GM12892 (cell line): Measurements from ENCODE around the gene LRIF1. TPM values are rescaled to one million over a fixed set of nuclear protein-coding genes. Genes with fewer than 3 reads are reported as not detected.
"Not testable (repeated sequence)": the region's sequence is repeated elsewhere in the genome, so short reads cannot be mapped to it uniquely, and the experiment has no call there.

Source experiments
- DNase-seq: peaks from one replicate; pipeline ENCODE4 v3.0.0; 2011; ENCODE audit not compliant: insufficient read length
- FAIRE-seq: peaks from 2 replicates; lab custom pipeline; 2011; peaks lifted over from hg19 to GRCh38; lab: Jason Lieb, UNC
- POLR2A ChIP-seq: IDR thresholded peaks from 2 replicates; pipeline ENCODE4 v1.6.1; 2011; ENCODE audit warnings: low read depth, low read length, control low read depth
- POLR2AphosphoS5 ChIP-seq: IDR thresholded peaks from 2 replicates; pipeline ENCODE4 v1.6.1; 2011; ENCODE audit warnings: low read depth, low read length, control low read depth
- TAF1 ChIP-seq: IDR thresholded peaks from 2 replicates; pipeline ENCODE4 v1.6.1; 2011; ENCODE audit warnings: low read depth, mild to moderate bottlenecking, control low read depth, low read length, borderline replicate concordance
- polyA plus RNA-seq: library from polyadenylated mRNA; unstranded; fragments of >200 nt; gene quantifications from one replicate; pipeline ENCODE4 v1.2.1, GENCODE V29; 2012; ENCODE audit warnings: missing spikeins, inconsistent platforms; ENCODE audit not compliant: missing spikeins

The LRIF1 gene, protein sequence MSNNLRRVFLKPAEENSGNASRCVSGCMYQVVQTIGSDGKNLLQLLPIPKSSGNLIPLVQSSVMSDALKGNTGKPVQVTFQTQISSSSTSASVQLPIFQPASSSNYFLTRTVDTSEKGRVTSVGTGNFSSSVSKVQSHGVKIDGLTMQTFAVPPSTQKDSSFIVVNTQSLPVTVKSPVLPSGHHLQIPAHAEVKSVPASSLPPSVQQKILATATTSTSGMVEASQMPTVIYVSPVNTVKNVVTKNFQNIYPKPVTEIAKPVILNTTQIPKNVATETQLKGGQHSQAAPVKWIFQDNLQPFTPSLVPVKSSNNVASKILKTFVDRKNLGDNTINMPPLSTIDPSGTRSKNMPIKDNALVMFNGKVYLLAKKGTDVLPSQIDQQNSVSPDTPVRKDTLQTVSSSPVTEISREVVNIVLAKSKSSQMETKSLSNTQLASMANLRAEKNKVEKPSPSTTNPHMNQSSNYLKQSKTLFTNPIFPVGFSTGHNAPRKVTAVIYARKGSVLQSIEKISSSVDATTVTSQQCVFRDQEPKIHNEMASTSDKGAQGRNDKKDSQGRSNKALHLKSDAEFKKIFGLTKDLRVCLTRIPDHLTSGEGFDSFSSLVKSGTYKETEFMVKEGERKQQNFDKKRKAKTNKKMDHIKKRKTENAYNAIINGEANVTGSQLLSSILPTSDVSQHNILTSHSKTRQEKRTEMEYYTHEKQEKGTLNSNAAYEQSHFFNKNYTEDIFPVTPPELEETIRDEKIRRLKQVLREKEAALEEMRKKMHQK
- polyA plus RNA-seq: 16.2 TPM

DNA sequence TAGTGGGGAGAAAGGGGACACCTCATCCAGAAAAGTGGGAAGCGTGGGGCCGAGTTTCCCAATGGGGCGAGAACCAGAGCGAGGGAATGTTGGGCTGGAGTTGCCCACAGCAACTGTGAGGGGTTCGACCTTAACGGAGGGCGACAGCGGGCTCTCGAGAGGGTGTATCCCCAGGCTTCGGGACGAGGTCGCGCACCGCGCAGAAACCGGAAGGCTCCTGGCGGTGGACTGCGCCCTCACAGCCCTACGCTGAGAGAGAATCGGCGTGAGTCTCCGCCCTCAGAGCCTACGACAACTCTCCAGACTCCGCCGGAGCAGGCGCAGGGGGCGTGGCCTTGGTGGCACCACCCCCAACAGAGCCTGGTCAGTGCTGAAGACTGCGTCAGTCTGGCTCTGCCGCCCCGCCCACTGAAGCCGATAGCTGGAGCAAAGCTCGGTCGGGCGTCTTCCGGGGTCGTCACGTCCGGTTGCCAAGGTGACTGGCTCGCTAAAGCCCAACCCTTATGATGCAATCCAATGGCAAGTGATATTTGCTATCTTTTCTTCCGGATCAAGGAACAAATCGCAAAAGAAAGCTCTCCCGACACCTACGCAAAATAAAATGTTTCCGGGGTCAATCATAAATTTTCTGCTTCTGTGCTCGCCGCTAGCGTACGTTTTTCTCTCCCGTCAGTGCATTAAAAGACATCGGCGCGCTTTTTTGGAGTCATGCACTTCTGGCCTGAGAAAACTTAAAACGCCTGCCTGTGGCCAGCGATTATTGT is at the start of gene LRIF1:
TSS of gene LRIF1 (minus strand) at position 232 of the 764 bp plus-strand sequence. CDS start 234 bp downstream, outside the sequence.
- TF ChIP-seq POLR2AphosphoS5: peak; percentile 98
- TF ChIP-seq TAF1: peak; percentile 95
- peak; percentile 98 for TF ChIP-seq POLR2A
- FAIRE-seq: peak; percentile 100
- peak; percentile 74 for DNase-seq

DNA sequence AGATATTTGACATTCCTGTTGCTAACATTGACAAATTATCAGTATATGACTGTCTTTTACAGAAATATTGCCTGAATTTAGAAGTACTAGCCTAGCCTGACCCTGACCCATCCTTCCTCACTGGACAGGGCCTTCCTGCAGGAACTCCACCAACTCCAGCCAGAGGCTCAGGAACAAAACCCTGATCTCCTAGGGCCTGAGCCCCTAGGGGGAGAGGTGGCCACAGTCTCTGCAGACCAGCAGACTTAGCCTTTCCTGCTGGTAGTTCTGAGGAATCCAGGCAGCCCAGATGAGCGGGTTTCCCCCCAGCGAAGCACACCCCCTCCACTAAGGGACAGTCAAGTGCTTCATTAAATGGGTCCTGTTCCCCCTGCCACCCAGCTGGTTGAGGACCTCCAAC is 44.3 kb upstream of the LRIF1 start:
- TF ChIP-seq TAF1: no peak
- TF ChIP-seq POLR2A: no peak
- TF ChIP-seq POLR2AphosphoS5: no peak
- DNase-seq (no peak), FAIRE-seq (no peak)

DNA sequence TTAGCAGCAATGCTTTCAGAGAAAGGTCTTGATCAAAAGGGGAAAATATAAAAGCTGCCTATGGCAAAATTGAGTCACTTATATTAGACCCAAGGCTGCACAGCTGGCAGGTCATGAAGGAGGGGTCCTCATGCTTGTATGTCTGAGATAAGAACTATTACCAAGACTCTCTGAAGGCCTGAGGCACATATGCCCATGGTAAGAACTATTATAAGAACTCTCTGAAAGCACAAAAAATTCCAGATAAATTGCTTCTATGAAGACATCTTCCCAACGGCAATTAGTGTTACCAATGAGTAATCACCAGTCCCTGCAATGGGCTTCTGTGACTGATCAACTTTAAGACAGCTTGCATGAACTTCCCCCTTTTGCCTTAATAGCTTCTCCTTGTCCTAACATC is 42.8 kb upstream of the LRIF1 start:
- DNase-seq (no peak), FAIRE-seq (no peak)
- no peak for TF ChIP-seq POLR2AphosphoS5
- TF ChIP-seq POLR2A: no peak
- TF ChIP-seq TAF1: no peak

DNA sequence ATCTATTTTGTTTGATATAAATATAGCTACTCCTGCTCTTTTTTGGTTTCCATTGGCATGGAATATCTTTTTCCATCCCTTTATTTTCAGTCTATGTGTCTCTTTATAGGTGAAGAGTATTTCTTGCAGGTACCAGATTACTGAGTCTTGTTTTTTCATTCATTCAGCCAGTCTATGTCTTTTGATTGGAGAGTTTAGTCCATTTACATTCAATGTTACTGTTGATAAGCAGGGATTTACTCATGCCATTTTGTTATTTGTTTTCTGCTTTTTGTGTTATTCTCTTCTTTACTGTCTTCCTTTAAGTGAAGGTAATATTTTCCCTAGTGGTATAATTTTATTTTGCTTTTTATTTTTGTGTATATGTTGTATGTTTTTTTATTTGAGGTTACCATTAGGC is 35.9 kb upstream of the LRIF1 start:
- not testable (repeated sequence) for DNase-seq, FAIRE-seq

DNA sequence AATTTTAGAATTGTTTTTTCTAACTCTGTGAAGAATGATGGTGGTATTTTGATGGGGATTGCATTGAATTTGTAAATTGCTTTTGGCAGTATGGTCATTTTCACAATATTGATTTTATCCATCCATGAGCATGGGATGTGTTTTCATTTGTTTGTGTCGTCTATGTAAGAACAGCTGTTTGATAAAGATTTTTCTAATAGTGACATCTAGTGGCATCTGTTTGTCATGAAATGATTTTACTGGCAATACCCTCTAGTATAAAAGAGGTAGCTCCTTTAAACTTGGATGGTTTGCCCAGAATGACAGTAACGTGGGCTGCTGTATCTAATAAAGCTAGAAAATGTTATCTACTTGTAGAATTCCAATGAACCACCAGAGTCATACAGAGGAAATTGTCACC is 28.6 kb upstream of the LRIF1 start:
- peak; percentile 73 for FAIRE-seq
- DNase-seq: not testable (repeated sequence)

DNA sequence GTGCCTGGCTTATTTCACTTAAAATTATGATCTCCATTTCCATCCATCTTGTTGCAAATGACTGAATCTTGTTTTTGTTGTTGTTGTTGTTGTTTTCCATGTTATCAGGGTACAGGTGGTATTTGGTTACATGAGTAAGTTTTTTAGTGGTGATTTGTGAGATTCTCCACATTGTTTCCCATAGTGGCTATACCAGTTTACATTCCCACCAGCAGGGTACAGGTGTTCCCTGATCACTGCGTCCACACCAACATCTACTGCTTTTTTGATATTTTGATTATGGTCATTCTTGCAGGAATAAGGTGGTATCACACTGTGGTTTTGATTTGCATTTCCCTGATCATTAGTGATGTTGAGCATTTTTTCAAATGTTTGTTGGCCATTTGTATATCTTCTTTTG is 27.6 kb upstream of the LRIF1 start:
- FAIRE-seq, DNase-seq: not testable (repeated sequence)

DNA sequence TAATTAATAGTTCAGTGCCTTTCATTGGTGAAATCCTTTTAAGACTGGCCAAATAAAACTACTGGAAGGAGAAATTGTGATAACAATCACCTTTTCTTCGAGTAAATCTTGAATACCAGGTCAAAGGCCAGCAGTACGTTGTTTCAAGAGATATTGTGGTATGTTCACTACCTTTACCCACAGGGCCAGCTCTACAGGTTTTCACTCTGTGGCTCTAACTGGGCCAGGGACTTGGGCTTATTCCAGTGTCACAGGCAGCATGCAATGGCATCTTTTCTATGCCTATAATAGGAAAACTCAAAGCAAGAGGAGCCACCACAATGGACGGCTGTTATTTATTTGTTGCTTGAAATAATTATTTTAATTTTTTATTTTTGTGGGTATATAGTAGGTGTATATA is 26.8 kb upstream of the LRIF1 start:
- TF ChIP-seq POLR2AphosphoS5 (no peak), POLR2A (no peak), TAF1 (no peak)
- FAIRE-seq: no peak
- DNase-seq: no peak

DNA sequence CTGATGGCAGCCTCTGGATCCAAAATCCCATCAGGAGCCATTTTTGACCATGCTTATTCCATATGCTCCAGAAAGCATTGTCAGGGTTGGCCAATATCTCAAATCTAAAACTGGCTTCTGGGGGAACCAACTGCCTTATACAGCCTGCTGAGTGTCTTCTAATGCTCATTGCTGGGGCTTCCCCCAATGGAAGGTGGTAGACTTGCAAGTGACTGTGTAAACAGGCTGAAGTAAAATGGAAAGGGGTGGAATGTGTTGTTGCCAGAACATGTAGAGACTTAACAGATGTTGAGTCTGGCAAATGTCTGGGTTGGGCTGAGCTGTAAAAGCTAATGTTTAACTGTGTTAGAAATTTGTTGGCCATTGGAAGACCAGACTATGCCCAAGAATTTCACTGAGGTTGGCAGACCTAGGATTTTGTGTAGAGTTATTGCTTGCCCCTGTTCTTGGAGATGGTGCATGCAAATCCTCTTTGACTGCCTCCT is 22.7 kb upstream of the LRIF1 start:
- DNase-seq: no peak
- no peak for TF ChIP-seq TAF1
- TF ChIP-seq POLR2A: no peak
- TF ChIP-seq POLR2AphosphoS5: no peak
- peak; percentile 33 for FAIRE-seq

DNA sequence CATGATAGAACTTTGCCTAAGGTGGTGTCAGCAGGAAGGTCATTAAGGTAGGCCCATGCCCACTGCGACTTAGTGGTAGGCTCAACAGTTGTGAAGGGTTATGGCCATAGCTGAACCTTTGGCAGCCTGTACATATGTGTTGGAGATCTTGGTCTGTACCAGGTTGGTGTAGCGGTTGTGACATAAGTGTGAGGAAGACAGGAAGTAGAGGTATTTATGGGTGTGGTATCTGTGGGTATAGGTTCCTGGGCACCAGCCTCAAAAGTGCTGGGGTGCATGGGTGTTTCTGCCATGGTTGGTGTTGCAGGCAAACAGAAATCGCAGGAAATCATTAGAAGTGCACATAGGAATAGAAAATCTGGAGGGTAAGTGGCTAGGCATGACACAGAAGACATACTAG is 18.6 kb upstream of the LRIF1 start:
- TF ChIP-seq TAF1 (no peak), POLR2A (no peak), POLR2AphosphoS5 (no peak)
- no peak for DNase-seq
- no peak for FAIRE-seq

DNA sequence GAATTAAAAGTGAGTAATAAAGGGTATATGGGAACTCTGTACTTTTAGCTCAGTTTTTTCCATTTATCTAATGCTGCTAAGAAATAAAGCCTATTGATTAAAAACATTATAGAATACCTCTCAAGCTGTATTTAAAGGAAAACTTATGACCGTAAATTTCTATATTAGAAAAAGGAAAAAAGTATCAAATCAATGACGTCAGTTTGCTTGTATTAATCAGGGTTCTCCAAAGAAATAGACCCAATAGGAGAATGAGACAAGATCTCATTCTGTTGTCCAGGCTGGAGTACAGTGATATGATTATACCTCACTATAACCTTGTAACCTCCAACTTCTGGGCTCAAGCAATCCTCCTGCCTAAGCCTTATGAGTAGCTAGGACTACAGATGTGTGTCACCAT is 15.4 kb upstream of the LRIF1 start:
- DNase-seq: no peak
- TF ChIP-seq TAF1 (no peak), POLR2AphosphoS5 (no peak), POLR2A (no peak)
- FAIRE-seq: no peak

DNA sequence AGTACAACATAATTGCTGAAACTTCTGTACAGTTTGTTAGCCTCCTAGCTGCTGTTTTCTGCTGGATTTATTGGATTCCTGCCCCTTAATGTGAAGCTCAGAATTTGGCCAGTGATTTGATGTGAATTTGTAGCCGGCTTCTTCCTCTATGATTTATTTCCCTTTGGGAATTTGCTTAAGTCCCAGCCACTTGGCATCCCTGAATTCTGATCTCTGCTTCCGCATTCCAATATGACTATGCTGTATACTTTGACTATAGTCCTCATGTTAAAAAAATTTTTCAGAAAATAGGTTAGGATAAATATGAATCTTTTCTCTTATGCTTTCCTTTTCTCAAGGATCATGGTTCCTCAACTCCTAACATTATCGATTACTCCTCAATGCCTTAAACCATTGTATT is 12.4 kb upstream of the LRIF1 start:
- DNase-seq (no peak), FAIRE-seq (no peak)
- no peak for TF ChIP-seq TAF1
- no peak for TF ChIP-seq POLR2AphosphoS5
- TF ChIP-seq POLR2A: no peak
